ENCODE data around the gene TSPYL1.

DNA sequence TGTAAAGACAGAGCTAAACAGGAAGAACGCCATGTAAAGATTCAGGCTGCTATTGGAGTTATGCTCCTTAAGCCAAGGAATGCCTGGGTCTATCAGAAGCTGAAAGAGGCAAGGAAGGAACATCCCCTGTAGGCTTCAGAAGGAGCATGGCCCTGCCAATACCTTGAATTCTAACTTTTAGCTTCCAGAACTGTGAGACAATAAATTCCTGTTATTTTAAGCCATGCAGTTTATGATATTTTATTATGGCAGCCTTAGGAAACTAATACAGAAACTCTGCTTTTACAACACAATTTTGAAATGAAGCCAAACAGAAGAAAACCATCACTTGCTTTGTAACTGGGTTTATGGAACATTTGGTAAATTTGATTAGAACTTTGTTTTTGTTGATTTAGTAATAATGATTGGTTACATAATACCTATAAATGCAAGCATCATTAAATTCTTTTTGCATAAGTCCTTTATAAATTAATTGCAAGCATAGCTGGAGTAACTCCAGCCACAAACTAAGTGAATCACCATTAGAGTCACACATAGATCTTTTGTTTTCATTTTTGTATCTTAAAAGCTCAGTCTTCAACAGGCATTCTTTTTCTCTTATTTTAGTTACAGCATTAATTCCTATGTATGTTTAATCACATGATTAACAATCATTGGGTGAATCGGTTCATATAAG is 33.5 kb upstream of the TSPYL1 start:
- TF ChIP-seq, protein P1, sequence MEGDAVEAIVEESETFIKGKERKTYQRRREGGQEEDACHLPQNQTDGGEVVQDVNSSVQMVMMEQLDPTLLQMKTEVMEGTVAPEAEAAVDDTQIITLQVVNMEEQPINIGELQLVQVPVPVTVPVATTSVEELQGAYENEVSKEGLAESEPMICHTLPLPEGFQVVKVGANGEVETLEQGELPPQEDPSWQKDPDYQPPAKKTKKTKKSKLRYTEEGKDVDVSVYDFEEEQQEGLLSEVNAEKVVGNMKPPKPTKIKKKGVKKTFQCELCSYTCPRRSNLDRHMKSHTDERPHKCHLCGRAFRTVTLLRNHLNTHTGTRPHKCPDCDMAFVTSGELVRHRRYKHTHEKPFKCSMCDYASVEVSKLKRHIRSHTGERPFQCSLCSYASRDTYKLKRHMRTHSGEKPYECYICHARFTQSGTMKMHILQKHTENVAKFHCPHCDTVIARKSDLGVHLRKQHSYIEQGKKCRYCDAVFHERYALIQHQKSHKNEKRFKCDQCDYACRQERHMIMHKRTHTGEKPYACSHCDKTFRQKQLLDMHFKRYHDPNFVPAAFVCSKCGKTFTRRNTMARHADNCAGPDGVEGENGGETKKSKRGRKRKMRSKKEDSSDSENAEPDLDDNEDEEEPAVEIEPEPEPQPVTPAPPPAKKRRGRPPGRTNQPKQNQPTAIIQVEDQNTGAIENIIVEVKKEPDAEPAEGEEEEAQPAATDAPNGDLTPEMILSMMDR (IDR thresholded peaks at IDR 0.05): no peak
- TF ChIP-seq POLR2A (IDR thresholded peaks at IDR 0.05) (no peak), POLR2AphosphoS5 (IDR thresholded peaks at IDR 0.05) (no peak), EP300 (IDR thresholded peaks at IDR 0.05; ENCODE audit: low read depth) (no peak)
